Measurements from ENCODE around the gene DNM1L.
"Not testable (repeated sequence)": the region's sequence is repeated elsewhere in the genome, so short reads cannot be mapped to it uniquely, and the experiment has no call there.

The DNM1L gene

GRCh38 chr12:32697445-32697844, 18.3 kb downstream of the DNM1L start:
- no peak for DNase-seq (ENCODE audit: low read depth)

DNA sequence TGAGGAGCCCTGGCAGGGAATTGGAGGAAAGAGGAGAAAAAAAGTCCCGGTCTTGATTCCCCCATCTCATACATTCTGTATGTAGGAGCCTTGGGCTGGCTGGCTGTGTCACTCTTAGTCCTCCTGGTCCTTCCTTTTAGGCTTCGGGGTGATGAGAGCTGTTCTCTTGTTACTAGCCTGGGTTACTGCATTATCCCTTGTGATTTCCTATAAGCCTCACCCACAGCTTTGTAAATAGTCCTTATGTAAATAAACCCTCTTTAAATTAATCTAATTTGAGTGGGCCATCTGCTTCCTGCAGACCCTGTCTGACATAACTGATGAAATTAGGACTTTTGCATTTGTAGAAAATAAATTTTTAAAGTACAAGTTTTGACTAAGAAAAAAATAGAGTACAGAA, 19.2 kb downstream of the DNM1L start:
- DNase-seq (ENCODE audit: low read depth), result no peak

- not testable (repeated sequence) for DNase-seq (ENCODE audit: low read depth)
Observed at GRCh38 chr12:32699437-32699836, 20.3 kb downstream of the DNM1L start.

DNA sequence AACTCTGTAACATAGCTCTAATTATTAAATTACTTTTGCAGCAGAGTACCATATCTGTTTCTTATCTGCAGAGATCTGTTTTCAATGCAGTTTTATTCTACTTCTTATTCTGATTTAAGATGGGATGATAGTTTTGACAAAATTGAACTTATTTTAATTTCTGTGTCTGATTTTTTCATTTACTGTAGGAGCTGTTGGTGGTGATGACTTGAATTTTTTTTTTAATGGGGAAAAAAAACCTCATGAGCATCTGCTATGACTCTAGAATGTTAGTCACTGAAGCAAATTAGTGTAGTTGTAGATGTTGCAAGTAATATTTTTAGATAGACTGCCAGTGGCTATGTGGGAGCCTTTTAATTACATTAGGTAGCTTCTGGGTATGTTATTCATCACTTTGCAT, 23.4 kb downstream of the DNM1L start:
- no peak for DNase-seq (ENCODE audit: low read depth)

DNA sequence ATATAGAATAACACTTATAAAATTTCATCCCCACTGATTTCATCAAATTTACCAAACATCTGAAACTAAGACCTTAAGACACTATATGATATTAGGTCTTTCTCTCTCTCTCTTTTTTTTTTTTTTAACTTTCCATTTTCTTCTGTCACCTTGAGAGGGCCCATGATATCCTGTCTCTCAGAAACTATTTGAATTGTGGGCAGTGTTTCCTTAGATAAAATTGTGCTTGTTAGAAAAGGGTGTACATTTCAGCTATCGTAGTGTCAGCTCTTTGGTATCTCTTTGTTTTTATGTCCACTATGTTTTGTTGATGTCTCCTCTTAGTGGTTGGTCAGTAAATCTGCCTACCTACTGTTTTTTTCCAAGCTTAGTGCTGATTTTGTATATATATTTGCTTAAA, 23.8 kb downstream of the DNM1L start:
- no peak for DNase-seq (ENCODE audit: low read depth)

DNA sequence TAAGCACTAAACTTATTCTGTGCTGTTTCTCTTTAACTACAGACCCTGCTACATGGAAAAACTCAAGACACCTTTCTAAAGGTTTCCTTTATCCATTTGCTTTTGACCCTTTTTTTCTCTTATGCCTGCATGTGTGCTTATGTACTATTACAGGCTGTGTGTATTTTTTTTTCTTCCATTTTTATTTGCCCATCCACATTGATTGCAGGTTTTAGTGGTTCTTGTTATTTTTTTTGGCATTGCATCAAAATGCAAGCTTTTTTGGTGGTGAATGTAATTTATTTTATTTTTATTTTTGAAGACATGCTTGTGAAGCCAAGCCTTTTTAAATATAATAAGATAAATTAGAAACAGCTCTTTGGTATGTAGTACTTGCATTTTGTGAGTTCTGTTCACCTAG, 26.7 kb downstream of the DNM1L start:
- no peak for DNase-seq (ENCODE audit: low read depth)

- no peak for DNase-seq (ENCODE audit: low read depth)
Observed at GRCh38 chr12:32706335-32707024, 27.4 kb downstream of the DNM1L start.

DNA sequence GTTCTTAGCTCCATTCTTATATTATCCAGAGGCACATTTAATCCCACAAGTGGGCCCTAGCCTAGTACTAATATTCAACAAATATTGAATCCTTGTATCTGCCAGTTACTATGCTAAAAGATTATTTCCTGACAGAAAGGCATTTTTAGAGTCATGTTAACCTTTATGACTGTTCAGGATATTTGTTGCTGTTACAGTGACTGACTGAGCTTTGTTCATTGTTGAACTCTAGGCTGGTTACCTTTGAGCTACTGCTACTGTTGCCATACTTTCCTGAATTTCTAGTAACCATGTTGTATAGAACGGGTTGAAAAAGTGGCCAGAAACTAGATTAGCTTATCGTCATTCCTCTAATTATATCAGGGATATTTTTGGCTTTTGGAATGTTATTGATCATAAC, 29.8 kb downstream of the DNM1L start:
- no peak for DNase-seq (ENCODE audit: low read depth)

GRCh38 chr12:32714772-32715171, 35.7 kb downstream of the DNM1L start:
- no peak for DNase-seq (ENCODE audit: low read depth)

DNA sequence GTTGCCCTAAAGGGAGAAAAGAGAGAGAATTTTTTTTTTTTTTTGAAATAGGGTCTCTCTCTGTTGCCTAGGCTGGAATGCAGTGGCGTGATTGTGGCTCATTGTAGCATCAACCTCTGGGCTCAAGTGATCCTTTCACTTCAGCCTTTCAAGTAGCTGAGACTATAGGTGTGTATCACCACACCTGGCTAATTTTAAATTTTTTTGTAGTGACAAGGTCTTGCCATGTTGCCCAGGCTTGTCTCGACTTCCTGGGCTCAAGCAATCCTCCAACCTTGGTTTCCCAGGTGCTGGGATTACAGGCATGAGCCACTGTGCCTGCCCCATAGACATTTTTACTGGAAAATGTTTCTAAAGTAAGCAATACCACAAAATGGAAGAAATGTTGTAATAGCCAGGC, 39.8 kb downstream of the DNM1L start:
- no peak for DNase-seq (ENCODE audit: low read depth)

DNA sequence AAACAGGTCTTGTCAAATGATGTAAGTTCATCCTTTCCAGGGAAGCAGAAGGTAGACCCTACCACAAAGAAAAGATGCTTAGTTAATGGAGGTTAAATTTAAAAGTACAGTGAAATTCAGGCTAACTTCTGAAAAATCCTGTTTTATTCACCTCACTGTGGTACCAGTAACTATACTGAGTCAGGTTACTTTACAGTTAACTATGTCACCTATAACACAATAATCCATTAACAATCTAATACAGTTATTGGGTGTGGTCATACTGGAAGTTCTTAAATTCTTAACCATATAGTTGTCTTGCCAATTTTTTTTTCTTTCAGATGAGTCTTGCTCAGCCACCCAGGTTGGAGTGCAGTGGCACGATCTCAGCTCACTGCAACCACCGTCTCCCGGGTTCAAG, 46.2 kb downstream of the DNM1L start:
- not testable (repeated sequence) for DNase-seq (ENCODE audit: low read depth)

GRCh38 chr12:32726286-32726685, 47.2 kb downstream of the DNM1L start:
- DNase-seq (ENCODE audit: low read depth), result no peak

- no peak for DNase-seq (ENCODE audit: low read depth)
Observed at GRCh38 chr12:32727237-32727636, 48.1 kb downstream of the DNM1L start.

DNA sequence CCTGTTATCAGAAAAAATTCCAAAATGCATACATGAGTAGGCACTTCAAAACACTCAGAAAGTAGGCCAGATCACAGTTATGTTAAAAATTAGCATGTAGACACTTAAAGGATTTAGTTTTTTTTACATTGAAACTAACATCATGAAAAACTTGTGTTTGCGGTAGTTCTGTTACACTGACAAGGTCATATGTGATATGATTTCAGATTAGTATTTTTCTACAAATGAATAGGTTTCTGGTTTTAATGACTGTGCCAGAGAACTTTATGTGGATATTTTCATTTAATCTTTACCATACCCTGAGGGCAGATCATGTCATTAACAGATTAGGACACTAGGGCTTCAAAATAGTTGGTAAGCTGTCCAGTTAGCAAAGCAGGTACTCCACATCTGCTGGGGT, 55.9 kb downstream of the DNM1L start:
- no peak for DNase-seq (ENCODE audit: low read depth)

- DNase-seq (ENCODE audit: low read depth), result no peak
Observed at GRCh38 chr12:32736445-32736844, 57.3 kb downstream of the DNM1L start.

GRCh38 chr12:32737715-32738114, 58.6 kb downstream of the DNM1L start:
- no peak for DNase-seq (ENCODE audit: low read depth)

GRCh38 chr12:32739279-32739678, 60.2 kb downstream of the DNM1L start:
- no peak for DNase-seq (ENCODE audit: low read depth)

DNA sequence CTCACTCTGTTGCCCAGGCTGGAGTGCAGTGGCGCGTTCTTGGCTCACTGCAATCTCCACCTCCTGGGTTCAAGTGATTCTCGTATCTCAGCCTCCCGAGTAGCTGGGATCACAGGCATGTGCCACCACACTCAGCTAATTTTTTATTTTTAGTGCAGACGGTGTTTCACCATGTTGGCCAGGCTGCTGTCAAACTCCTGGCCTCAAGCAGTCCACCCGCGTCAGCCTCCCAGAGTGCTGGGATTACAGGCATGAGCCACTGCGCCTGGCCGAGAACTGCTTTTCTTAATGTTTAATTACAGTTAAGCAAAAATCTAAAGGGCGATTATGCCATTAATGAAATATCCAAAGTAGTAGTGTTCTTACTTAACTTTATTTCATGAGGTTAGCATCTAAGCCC, 63.0 kb downstream of the DNM1L start:
- no peak for DNase-seq (ENCODE audit: low read depth)

- DNase-seq (ENCODE audit: low read depth), result no peak
Observed at GRCh38 chr12:32743264-32743663, 64.2 kb downstream of the DNM1L start.

DNA sequence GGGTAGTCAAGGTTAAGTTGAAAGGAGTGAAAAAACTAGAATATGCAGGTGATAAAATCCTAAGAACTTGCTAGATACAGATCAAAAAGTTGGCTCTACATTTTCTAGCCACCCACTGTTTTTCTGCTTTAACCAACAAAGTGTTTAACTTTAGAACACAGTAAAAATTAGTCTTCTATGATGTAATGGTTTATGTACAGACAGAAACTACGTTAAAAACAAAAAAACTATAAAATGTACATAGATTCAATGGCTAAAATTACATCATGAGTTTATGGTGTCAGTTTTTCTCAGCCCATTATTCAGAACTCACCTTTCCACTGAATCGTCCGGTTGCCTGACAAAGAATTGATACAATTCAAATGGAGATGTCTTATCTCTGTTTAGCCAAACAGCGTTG, 74.5 kb downstream of the DNM1L start:
- no peak for DNase-seq (ENCODE audit: low read depth)

GRCh38 chr12:32754111-32754510, 75.0 kb downstream of the DNM1L start:
- DNase-seq (ENCODE audit: low read depth), result no peak

GRCh38 chr12:32755051-32755653, 76.1 kb downstream of the DNM1L start:
- DNase-seq (ENCODE audit: low read depth), result peak; percentile 89

DNA sequence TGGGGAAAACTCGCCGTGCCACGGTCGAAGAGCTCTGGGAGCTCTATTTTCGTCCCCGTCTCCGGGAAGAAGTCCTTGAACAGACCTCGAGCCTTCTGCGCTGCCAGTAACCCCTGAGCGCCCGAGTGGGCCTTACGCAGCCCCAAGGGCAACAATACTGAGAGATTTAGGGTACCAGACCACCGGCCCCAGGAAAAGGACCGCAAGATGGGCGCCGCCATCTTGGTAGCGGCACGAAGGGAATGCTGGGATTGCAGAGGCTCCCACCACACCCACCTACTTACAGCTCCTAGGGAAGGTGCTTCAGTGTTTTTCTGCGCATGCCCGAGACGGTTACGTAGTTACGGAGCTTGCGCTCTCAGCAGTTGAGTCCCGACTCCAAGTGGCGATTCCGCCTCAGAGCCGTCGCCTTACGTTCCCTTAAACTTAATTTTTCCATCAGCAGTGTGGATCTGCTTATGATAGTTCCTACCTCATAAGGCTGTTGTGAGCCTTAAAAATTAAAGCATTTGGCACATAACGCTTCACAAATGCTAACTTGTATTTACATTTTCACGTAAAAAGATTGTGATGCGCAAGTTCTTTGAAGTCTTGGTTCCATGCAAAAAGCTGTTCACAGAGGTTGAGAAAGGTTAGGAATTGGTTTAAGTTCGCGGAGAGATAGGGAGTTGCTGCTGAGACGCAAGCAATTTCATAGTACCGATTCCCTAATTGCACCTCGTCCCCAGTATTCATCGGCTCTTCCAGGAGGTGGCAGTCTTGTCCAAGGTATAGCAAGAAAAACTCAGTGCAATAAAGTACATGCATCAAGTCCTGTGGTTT, 76.8 kb downstream of the DNM1L start, which contains the start of gene YARS2:
YARS2 (minus strand) TSS at position 244 of the 822 bp plus-strand sequence; CDS start at position 221, 23 bp downstream.
- DNase-seq (ENCODE audit: low read depth), result peak; percentile 89

Measured in HS-5 (cell line).